Activated CD4-positive, alpha-beta T cell treated with anti-CD3 and anti-CD28 coated beads, Interleukin-2, amount 50 U/mL, for 4 hours (primary cell): ENCODE results near the gene ZCCHC12.
A peak's percentile ranks its signal among the peaks of the same experiment; 100 is the strongest.
"Not testable (repeated sequence)": the region's sequence is repeated elsewhere in the genome, so short reads cannot be mapped to it uniquely, and the experiment has no call there.

Experiments used
- DNase-seq, 2 experiments: peaks; one replicate each; pipeline ENCODE4 v3.0.0-alpha.2; 2020

Gene ZCCHC12

GRCh38 chrX:118823263-118824172 lies at the start of gene ZCCHC12:
Gene ZCCHC12 (plus strand): TSS chrX:118823824. CDS start chrX:118825245, 1,421 bp downstream.
- DNase-seq: peak; percentile 22 to 34

- DNase-seq: no peak
Observed at GRCh38 chrX:118779581-118779980, 44.0 kb upstream of the ZCCHC12 start.

- DNase-seq: no peak
Observed at GRCh38 chrX:118780509-118780908, 43.1 kb upstream of the ZCCHC12 start.

- no peak for DNase-seq
Observed at GRCh38 chrX:118780911-118781310, 42.7 kb upstream of the ZCCHC12 start.

GRCh38 chrX:118795528-118796280 lies 27.9 kb upstream of the ZCCHC12 start:
- DNase-seq: no peak

GRCh38 chrX:118802857-118803256 lies 20.8 kb upstream of the ZCCHC12 start:
- no peak for DNase-seq

GRCh38 chrX:118807151-118808017 lies 16.2 kb upstream of the ZCCHC12 start:
- DNase-seq: peak; percentile 8 to 9

- DNase-seq: not testable (repeated sequence)
Observed at GRCh38 chrX:118817257-118817656, 6.4 kb upstream of the ZCCHC12 start.

GRCh38 chrX:118824173-118824730 lies 628 bp downstream of the ZCCHC12 start:
- no peak for DNase-seq

GRCh38 chrX:118825227-118825626 lies 1.6 kb downstream of the ZCCHC12 start:
- no peak for DNase-seq

GRCh38 chrX:118839334-118839958 lies 15.8 kb downstream of the ZCCHC12 start:
- DNase-seq: peak; percentile 39 to 43

- DNase-seq: no peak
Observed at GRCh38 chrX:118847676-118848075, 24.1 kb downstream of the ZCCHC12 start.

GRCh38 chrX:118853596-118853995 lies 30.0 kb downstream of the ZCCHC12 start:
- DNase-seq: no peak

- no peak for DNase-seq
Observed at GRCh38 chrX:118855681-118856310, 32.2 kb downstream of the ZCCHC12 start.

- DNase-seq: no peak
Observed at GRCh38 chrX:118857006-118857405, 33.4 kb downstream of the ZCCHC12 start.

- DNase-seq: no peak
Observed at GRCh38 chrX:118861338-118861737, 37.7 kb downstream of the ZCCHC12 start.

GRCh38 chrX:118862091-118862490 lies 38.5 kb downstream of the ZCCHC12 start:
- no peak for DNase-seq

- no peak for DNase-seq
Observed at GRCh38 chrX:118862979-118863378, 39.4 kb downstream of the ZCCHC12 start.

- no peak for DNase-seq
Observed at GRCh38 chrX:118864063-118864635, 40.5 kb downstream of the ZCCHC12 start.

GRCh38 chrX:118865231-118865630 lies 41.6 kb downstream of the ZCCHC12 start:
- no peak for DNase-seq

- DNase-seq: no peak
Observed at GRCh38 chrX:118867251-118867650, 43.6 kb downstream of the ZCCHC12 start.
